CD4-positive, alpha-beta T cell (primary cell): ENCODE measurements around the gene KCNK3. TPM values are rescaled to one million over a fixed set of nuclear protein-coding genes. Genes with fewer than 3 reads are reported as not detected.

Experiments
- ATAC-seq: fragments of 200-7000 bp; cut with Tn5 transposase; one replicate; pipeline ENCODE4 v1.10.0; 2022; ENCODE audit warnings: mild to moderate bottlenecking; ENCODE audit not compliant: poor library complexity
- CTCF ChIA-PET: fragments of 350-600 bp; sonication (Branson Sonifier 250); formaldehyde crosslinking; loops from one replicate; lab custom pipeline; 2021; ENCODE audit warnings: antibody characterized with exemption, inconsistent platforms; lab: Charles Lee
- POLR2A ChIA-PET: fragments of 350-600 bp; sonication (Branson Sonifier 250); formaldehyde crosslinking; loops from one replicate; lab custom pipeline; 2021; ENCODE audit warnings: antibody characterized with exemption, inconsistent platforms; lab: Charles Lee
- DNase-seq, 14 experiments: peaks; one replicate each; pipeline ENCODE4 v3.0.0-alpha.2; 2013 to 2020; ENCODE audit warnings: mixed read lengths in 2 of 14
- H3K27ac ChIP-seq, 2 donors: one replicate each; pipeline versions ENCODE4 v1.5.1 to v1.7.0; 2013; ENCODE audit warnings: low read length in 2 of 2, low read depth in 1 of 2, mild to moderate bottlenecking in 1 of 2
- H3K27me3 ChIP-seq, 2 experiments: 1 replicate in 1 of 2; 2 replicates in 1 of 2; pipeline versions ENCODE4 v1.6.1 to v1.7.0; 2013; ENCODE audit warnings: low read length in 2 of 2, control low read depth in 1 of 2, mild to moderate bottlenecking in 1 of 2, moderate library complexity in 1 of 2; ENCODE audit not compliant: insufficient read depth in 2 of 2, control insufficient read depth in 1 of 2
- H3K36me3 ChIP-seq: one replicate; pipeline ENCODE4 v1.6.1; 2013; ENCODE audit warnings: low read length, control low read depth; ENCODE audit not compliant: insufficient read depth
- H3K4me1 ChIP-seq: one replicate; pipeline ENCODE4 v1.6.1; 2013; ENCODE audit warnings: low read length, control low read depth; ENCODE audit not compliant: insufficient read depth
- H3K4me3 ChIP-seq: one replicate; pipeline ENCODE4 v1.5.1; 2013; ENCODE audit warnings: mild to moderate bottlenecking, low read length, moderate library complexity
- H3K9me3 ChIP-seq, 2 experiments: 1 replicate in 1 of 2; 2 replicates in 1 of 2; pipeline versions ENCODE4 v1.6.1 to v1.7.0; 2013; ENCODE audit warnings: low read length in 2 of 2, mild to moderate bottlenecking in 2 of 2, control low read depth in 1 of 2, moderate library complexity in 1 of 2; ENCODE audit not compliant: control insufficient read depth in 1 of 2, insufficient read depth in 1 of 2
- H3K27ac Mint-ChIP-seq: one replicate; pipeline ENCODE4 v1.8.0; 2020; ENCODE audit warnings: mixed read lengths
- H3K27me3 Mint-ChIP-seq: one replicate; pipeline ENCODE4 v1.8.0; 2021; ENCODE audit warnings: mixed read lengths
- H3K36me3 Mint-ChIP-seq: one replicate; pipeline ENCODE4 v1.8.0; 2021; ENCODE audit warnings: low read depth, mixed read lengths
- H3K4me1 Mint-ChIP-seq: one replicate; pipeline ENCODE4 v1.8.0; 2021; ENCODE audit warnings: low read depth, mixed read lengths
- H3K4me3 Mint-ChIP-seq: one replicate; pipeline ENCODE4 v1.8.0; 2020; ENCODE audit warnings: mild to moderate bottlenecking, mixed read lengths
- H3K9me3 Mint-ChIP-seq: one replicate; pipeline ENCODE4 v1.8.0; 2020; ENCODE audit warnings: mixed read lengths
- intact Hi-C, 2 experiments: fragments of 100-400 bp; cut with DNase I in 1 of 2; cut with micrococcal nuclease in 1 of 2; formaldehyde crosslinking; loops; one replicate each; pipeline versions ENCODE4 v1.15.1 to v1.9.0; 2023 to 2025; cut with DNase I, micrococcal nuclease
- total RNA-seq, 174 experiments: library from RNA in 2 of 174; stranded (reverse) in 2 of 174; gene quantifications; one replicate each; pipeline ENCODE4 v1.2.3 and lab custom pipeline; 2021 to 2026
- TF ChIP-seq, protein P1 (sequence below): fragments of 200-600 bp; IDR thresholded peaks from one replicate; pipeline ENCODE4 v1.8.0; 2022; ENCODE audit warnings: antibody characterized with exemption, mild to moderate bottlenecking

Gene KCNK3
- total RNA-seq, 2 experiments from 2014 or later: not detected

DNA sequence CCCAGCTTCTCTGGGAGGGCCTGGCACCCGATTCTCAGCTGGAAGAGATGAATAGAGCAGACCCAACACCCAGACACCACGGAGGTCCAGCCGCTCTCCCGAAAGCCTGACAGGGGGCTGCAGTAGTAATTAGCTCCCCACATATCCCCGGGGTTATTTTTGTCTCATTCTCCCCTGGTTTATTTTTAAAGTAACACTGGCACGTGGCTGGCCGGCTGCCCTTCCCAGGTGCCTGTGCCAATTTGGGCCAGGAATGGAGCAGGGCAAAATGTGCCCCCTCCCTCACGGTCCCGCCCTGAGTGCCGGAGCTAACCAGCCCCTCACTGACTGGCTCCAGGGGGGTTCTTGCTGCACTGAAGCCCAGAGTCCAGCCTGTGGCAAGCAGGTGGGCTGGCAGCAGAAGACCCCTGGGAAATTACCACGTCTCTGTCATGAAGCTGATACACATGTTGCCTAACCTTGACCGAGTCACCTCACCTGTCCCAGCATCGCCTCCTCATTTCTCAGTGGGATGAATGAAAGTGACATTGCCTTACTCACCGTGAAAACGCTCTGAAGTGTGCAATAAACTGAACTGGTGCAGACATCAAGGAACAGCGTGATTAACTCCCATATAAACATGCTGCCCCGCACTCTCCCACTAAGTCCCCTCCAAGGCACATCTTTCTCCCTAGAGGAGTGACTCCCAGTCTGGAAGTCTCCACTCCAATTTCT lies 18.4 kb downstream of the KCNK3 start:
- ATAC-seq: no peak
- DNase-seq: no peak
- H3K4me1 ChIP-seq: no peaks in the 10 kb centered on the region
- no peak overlapping the region for H3K4me3 ChIP-seq
- H3K9me3 ChIP-seq: no peaks in the 10 kb centered on the region
- no peaks in the 10 kb centered on the region for H3K27me3 ChIP-seq
- Mint-ChIP-seq H3K4me1 (no peaks in the 10 kb centered on the region), H3K36me3 (no peaks in the 10 kb centered on the region), H3K27ac (no peak overlapping the region), H3K4me3 (no peak overlapping the region), H3K9me3 (no peaks in the 10 kb centered on the region), H3K27me3 (no peaks in the 10 kb centered on the region)
- no peak overlapping the region for H3K27ac ChIP-seq
- H3K36me3 ChIP-seq: no peaks in the 10 kb centered on the region
- TF ChIP-seq, protein P1, sequence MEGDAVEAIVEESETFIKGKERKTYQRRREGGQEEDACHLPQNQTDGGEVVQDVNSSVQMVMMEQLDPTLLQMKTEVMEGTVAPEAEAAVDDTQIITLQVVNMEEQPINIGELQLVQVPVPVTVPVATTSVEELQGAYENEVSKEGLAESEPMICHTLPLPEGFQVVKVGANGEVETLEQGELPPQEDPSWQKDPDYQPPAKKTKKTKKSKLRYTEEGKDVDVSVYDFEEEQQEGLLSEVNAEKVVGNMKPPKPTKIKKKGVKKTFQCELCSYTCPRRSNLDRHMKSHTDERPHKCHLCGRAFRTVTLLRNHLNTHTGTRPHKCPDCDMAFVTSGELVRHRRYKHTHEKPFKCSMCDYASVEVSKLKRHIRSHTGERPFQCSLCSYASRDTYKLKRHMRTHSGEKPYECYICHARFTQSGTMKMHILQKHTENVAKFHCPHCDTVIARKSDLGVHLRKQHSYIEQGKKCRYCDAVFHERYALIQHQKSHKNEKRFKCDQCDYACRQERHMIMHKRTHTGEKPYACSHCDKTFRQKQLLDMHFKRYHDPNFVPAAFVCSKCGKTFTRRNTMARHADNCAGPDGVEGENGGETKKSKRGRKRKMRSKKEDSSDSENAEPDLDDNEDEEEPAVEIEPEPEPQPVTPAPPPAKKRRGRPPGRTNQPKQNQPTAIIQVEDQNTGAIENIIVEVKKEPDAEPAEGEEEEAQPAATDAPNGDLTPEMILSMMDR: no peak
- ChIA-PET CTCF (no interaction called here), POLR2A (no interaction called here)
- intact Hi-C loops: no loop called here

DNA sequence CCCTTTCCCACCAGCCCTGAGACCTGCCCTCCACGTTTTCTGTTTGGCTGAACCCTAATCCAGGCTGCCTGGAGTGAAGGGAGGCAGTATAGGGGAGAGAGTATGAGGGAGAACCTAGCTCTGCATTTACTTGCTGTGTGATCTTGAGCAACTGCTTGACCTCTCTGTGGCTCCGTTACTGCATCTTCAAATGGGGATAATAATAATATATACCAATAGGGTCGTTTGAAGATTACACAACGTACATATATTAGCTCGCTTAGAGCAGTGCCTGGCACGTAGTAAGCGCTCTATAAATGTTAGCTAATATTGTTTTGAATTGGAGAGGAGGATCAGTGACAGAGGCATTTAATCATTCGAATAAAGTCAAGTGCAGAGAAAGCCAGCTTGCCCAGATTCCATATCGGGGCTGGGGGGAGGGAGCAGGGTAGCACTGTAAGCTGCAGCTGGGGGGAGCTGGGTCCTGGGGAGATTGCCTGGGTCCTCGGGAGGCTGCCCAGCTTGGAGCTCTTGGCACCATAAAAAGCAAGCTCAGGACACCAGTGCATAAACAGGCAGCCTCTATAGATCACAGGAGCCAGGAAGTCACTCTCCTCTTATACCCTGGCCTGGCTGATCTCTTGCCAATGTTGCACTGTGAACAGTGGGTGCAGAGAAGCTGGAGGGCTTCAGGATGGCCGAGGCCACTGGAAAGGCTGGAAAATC lies 19.1 kb downstream of the KCNK3 start:
- Histone ChIP-seq H3K9me3 (no peaks in the 10 kb centered on the region), H3K27ac (no peak overlapping the region), H3K4me3 (no peak overlapping the region), H3K4me1 (no peaks in the 10 kb centered on the region), H3K27me3 (no peaks in the 10 kb centered on the region), H3K36me3 (no peaks in the 10 kb centered on the region)
- TF ChIP-seq, protein P1: no peak
- Mint-ChIP-seq H3K4me3 (no peak overlapping the region), H3K4me1 (no peaks in the 10 kb centered on the region), H3K27me3 (no peaks in the 10 kb centered on the region), H3K36me3 (no peaks in the 10 kb centered on the region), H3K9me3 (no peaks in the 10 kb centered on the region), H3K27ac (no peak overlapping the region)
- DNase-seq (no peak), ATAC-seq (no peak)
- CTCF ChIA-PET: no interaction called here
- intact Hi-C loops: no loop called here
- POLR2A ChIA-PET: no interaction called here

DNA sequence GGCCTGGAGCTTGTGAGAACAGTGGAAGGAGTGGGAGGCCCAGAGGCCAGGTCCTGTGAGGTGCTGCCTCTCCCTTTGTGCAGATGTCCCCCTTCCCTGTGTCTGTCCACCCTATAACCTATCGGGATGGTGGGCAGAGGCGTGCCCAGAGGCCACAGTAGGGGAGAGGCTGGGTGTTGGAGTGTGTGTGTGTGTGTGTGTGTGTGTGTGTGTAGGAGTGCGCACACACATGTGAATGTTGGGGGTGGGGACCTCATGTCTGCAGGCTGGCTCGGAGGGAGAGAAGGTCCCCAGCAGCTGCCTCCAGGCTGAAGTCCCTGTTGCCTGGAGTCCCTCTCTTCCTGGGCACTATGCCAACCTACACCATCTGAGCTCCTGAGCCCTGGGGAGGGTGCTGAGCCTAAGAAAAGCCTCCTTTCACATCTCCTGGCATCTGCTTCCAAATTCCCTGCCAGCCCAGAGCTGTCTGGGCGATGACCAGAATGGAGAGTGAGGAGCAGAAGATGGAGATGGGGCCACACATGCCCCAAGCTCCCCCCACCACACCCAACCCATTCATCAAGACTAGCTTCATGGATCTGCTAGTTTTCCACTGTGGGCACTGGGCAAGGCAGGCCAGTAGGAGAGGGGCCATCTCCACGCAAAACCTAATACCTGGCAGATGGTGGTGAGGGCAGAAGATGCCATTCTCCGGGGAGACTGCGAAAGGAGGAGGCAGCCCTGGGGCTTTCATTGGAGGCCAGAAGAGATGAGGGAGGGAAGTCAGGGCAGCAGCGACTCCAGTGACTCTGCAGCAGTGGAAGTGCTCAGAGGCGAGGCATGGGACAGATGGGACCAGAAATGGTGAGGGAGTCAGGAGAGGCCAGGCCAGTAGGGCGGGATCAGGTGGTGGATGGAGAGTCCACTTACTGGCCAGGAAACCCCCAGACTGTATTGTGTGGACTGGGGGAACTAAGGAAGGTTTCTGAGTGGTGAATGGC lies 20.3 kb downstream of the KCNK3 start:
- CTCF ChIA-PET: no interaction called here
- H3K27ac Mint-ChIP-seq: no peak overlapping the region

More for the DNA sequence above, 20.3 kb downstream of the KCNK3 start:
- no peaks in the 10 kb centered on the region for H3K9me3 ChIP-seq
- no peak overlapping the region for H3K4me3 ChIP-seq
- no peaks in the 10 kb centered on the region for H3K27me3 ChIP-seq
- no peak for DNase-seq
- TF ChIP-seq, protein P1: no peak
- H3K36me3 ChIP-seq: no peaks in the 10 kb centered on the region
- no peak overlapping the region for H3K27ac ChIP-seq
- POLR2A ChIA-PET: no interaction called here
- ATAC-seq: no peak
- Mint-ChIP-seq H3K4me3 (no peak overlapping the region), H3K36me3 (no peaks in the 10 kb centered on the region), H3K9me3 (no peaks in the 10 kb centered on the region), H3K4me1 (no peaks in the 10 kb centered on the region), H3K27me3 (no peaks in the 10 kb centered on the region)
- intact Hi-C loops: no loop called here
- H3K4me1 ChIP-seq: no peaks in the 10 kb centered on the region
